ENCODE data around the gene ABCC8.
"Not testable (repeated sequence)": the region's sequence is repeated elsewhere in the genome, so short reads cannot be mapped to it uniquely, and the experiment has no call there.

ABCC8 gene

GRCh38 chr11:17437366-17437765 lies 39.3 kb downstream of the ABCC8 start:
- in situ Hi-C loops (cut with MboI; ENCODE audit: low sequenced_read_pairs), result no loop called here

- in situ Hi-C loops (cut with MboI; ENCODE audit: low sequenced_read_pairs), result no loop called here
Observed at GRCh38 chr11:17434108-17434507, 42.5 kb downstream of the ABCC8 start.

- in situ Hi-C loops (cut with MboI; ENCODE audit: low sequenced_read_pairs), result no loop called here
Observed at GRCh38 chr11:17432002-17432401, 44.6 kb downstream of the ABCC8 start.

- in situ Hi-C loops (cut with MboI; ENCODE audit: low sequenced_read_pairs), result no loop called here
Observed at GRCh38 chr11:17431139-17431538, 45.5 kb downstream of the ABCC8 start.

GRCh38 chr11:17430616-17431015 lies 46.0 kb downstream of the ABCC8 start:
- in situ Hi-C loops (cut with MboI; ENCODE audit: low sequenced_read_pairs), result no loop called here

- in situ Hi-C loops (cut with MboI; ENCODE audit: low sequenced_read_pairs), result no loop called here
Observed at GRCh38 chr11:17428925-17429324, 47.7 kb downstream of the ABCC8 start.

GRCh38 chr11:17428261-17428660 lies 48.4 kb downstream of the ABCC8 start:
- in situ Hi-C loops (cut with MboI; ENCODE audit: low sequenced_read_pairs), result no loop called here

- in situ Hi-C loops (cut with MboI; ENCODE audit: low sequenced_read_pairs), result not testable (repeated sequence)
Observed at GRCh38 chr11:17426233-17426632, 50.4 kb downstream of the ABCC8 start.

GRCh38 chr11:17423533-17424310 lies 52.9 kb downstream of the ABCC8 start:
- in situ Hi-C loops (cut with MboI; ENCODE audit: low sequenced_read_pairs), result no loop called here

GRCh38 chr11:17421781-17422180 lies 54.9 kb downstream of the ABCC8 start:
- in situ Hi-C loops (cut with MboI; ENCODE audit: low sequenced_read_pairs), result no loop called here

- in situ Hi-C loops (cut with MboI; ENCODE audit: low sequenced_read_pairs), result no loop called here
Observed at GRCh38 chr11:17418444-17419081, 58.1 kb downstream of the ABCC8 start.

GRCh38 chr11:17416492-17416891 lies 60.2 kb downstream of the ABCC8 start:
- in situ Hi-C loops (cut with MboI; ENCODE audit: low sequenced_read_pairs), result no loop called here

- in situ Hi-C loops (cut with MboI; ENCODE audit: low sequenced_read_pairs), result no loop called here
Observed at GRCh38 chr11:17415523-17416104, 61.0 kb downstream of the ABCC8 start.

GRCh38 chr11:17414992-17415391 lies 61.7 kb downstream of the ABCC8 start:
- in situ Hi-C loops (cut with MboI; ENCODE audit: low sequenced_read_pairs), result no loop called here

GRCh38 chr11:17414317-17414737 lies 62.3 kb downstream of the ABCC8 start:
- in situ Hi-C loops (cut with MboI; ENCODE audit: low sequenced_read_pairs), result no loop called here

GRCh38 chr11:17413414-17414316 lies 63.0 kb downstream of the ABCC8 start:
- in situ Hi-C loops (cut with MboI; ENCODE audit: low sequenced_read_pairs), result no loop called here

GRCh38 chr11:17412488-17413180 lies 64.0 kb downstream of the ABCC8 start:
- in situ Hi-C loops (cut with MboI; ENCODE audit: low sequenced_read_pairs), result no loop called here

- in situ Hi-C loops (cut with MboI; ENCODE audit: low sequenced_read_pairs), result no loop called here
Observed at GRCh38 chr11:17411418-17411817, 65.2 kb downstream of the ABCC8 start.

GRCh38 chr11:17410606-17411379 lies 65.9 kb downstream of the ABCC8 start:
- in situ Hi-C loops (cut with MboI; ENCODE audit: low sequenced_read_pairs), result no loop called here

GRCh38 chr11:17408641-17409040 lies 68.0 kb downstream of the ABCC8 start:
- in situ Hi-C loops (cut with MboI; ENCODE audit: low sequenced_read_pairs), result no loop called here

All from HL-60/S4 treated with retinoic acid at 250 ng/mL for 4 days and 3 days (cell line).